Endothelial cell of umbilical vein (primary cell): Measurements from ENCODE around the gene IP6K1. TPM values are rescaled to one million over a fixed set of nuclear protein-coding genes. Genes with fewer than 3 reads are reported as not detected.

Experiments
- BruUV-seq: library from RNA; stranded (reverse); fragments of 400-500 nt; replicated peaks from 2 replicates; lab custom pipeline; 2021; lab: Mats Ljungman, UMichigan
- CTCF ChIA-PET: fragments of 300-600, 350-600 bp; sonication (Branson Sonifier 250); formaldehyde crosslinking; loops from one replicate; lab custom pipeline; 2021; ENCODE audit warnings: antibody characterized with exemption, inconsistent platforms; lab: Charles Lee
- POLR2A ChIA-PET: fragments of 300-600, 350-600 bp; sonication (Branson Sonifier 250); formaldehyde crosslinking; loops from one replicate; lab custom pipeline; 2021; ENCODE audit warnings: antibody characterized with exemption, inconsistent platforms; lab: Charles Lee
- DNase-seq: peaks from one replicate; pipeline ENCODE4 v3.0.0-alpha.2; 2011; ENCODE audit warnings: low read depth, low spot score
- FAIRE-seq: peaks from 2 replicates; lab custom pipeline; 2011; peaks lifted over from hg19 to GRCh38; lab: Jason Lieb, UNC
- H2AFZ ChIP-seq: 2 replicates; pipeline ENCODE4 v1.6.0; 2012; ENCODE audit warnings: low read depth, low read length, control low read depth, inconsistent platforms
- H3K27ac ChIP-seq: 2 replicates; pipeline ENCODE4 v1.5.1; 2011; ENCODE audit warnings: low read depth, mild to moderate bottlenecking, control low read depth, low read length, moderate library complexity; ENCODE audit not compliant: insufficient read depth
- H3K27me3 ChIP-seq, 2 experiments: 2 replicates each; pipeline versions ENCODE4 v1.6.0 to v1.6.1; 2011; ENCODE audit warnings: low read length in 2 of 2, mixed read lengths in 1 of 2; ENCODE audit not compliant: control insufficient read depth in 2 of 2, insufficient read depth in 2 of 2
- H3K36me3 ChIP-seq, 2 experiments: 2 replicates in 1 of 2; 3 replicates in 1 of 2; pipeline ENCODE4 v1.5.1; 2011; ENCODE audit warnings: low read length in 2 of 2, mild to moderate bottlenecking in 1 of 2, moderate library complexity in 1 of 2; ENCODE audit not compliant: control insufficient read depth in 2 of 2, insufficient read depth in 2 of 2; ENCODE audit errors: extremely low read depth in 1 of 2
- H3K4me1 ChIP-seq: 3 replicates; pipeline ENCODE4 v1.5.1; 2011; ENCODE audit warnings: mild to moderate bottlenecking, low read length; ENCODE audit not compliant: control insufficient read depth, insufficient read depth; ENCODE audit errors: extremely low read depth
- H3K4me2 ChIP-seq: 2 replicates; pipeline ENCODE4 v1.6.1; 2011; ENCODE audit warnings: low read length, control low read depth, mixed read lengths; ENCODE audit not compliant: insufficient read depth
- H3K4me3 ChIP-seq, 3 experiments: fragments of 200-600 bp in 1 of 3; sonication (generic), shearing (Covaris generic) in 1 of 3; replicated peaks in 1 of 3; 2 replicates each; pipeline ENCODE4 v1.5.1; 2011 to 2016; ENCODE audit warnings: control low read depth in 3 of 3, low read length in 3 of 3, mild to moderate bottlenecking in 2 of 3, inconsistent platforms in 1 of 3, low read depth in 1 of 3, moderate library complexity in 1 of 3; ENCODE audit not compliant: insufficient read depth in 1 of 3
- H3K79me2 ChIP-seq: 2 replicates; pipeline ENCODE4 v1.6.0; 2012; ENCODE audit warnings: low read length, inconsistent platforms; ENCODE audit not compliant: control insufficient read depth, insufficient read depth
- H3K9ac ChIP-seq: replicated peaks from 2 replicates; pipeline ENCODE3; 2011; ENCODE audit warnings: low read length, control low read depth; ENCODE audit not compliant: insufficient read depth; ENCODE audit errors: extremely low read depth
- H3K9me1 ChIP-seq: replicated peaks from 3 replicates; pipeline ENCODE4 v1.6.0; 2011; ENCODE audit warnings: mild to moderate bottlenecking, low read length; ENCODE audit not compliant: control insufficient read depth, insufficient read depth; ENCODE audit errors: extremely low read depth
- H3K9me3 ChIP-seq: replicated peaks from 2 replicates; pipeline ENCODE4 v1.5.1; 2012; ENCODE audit warnings: low read length, inconsistent platforms; ENCODE audit not compliant: control insufficient read depth, insufficient read depth
- H4K20me1 ChIP-seq: replicated peaks from 2 replicates; pipeline ENCODE3; 2011; ENCODE audit warnings: mild to moderate bottlenecking, low read length; ENCODE audit not compliant: control insufficient read depth, insufficient read depth; ENCODE audit errors: extremely low read depth
- EZH2 ChIP-seq: IDR thresholded peaks from 2 replicates; pipeline ENCODE4 v1.6.1; 2012; ENCODE audit warnings: borderline replicate concordance, low read depth, mild to moderate bottlenecking, moderate library complexity, low read length, inconsistent platforms; ENCODE audit not compliant: severe bottlenecking
- FOS ChIP-seq: IDR thresholded peaks from 2 replicates; pipeline ENCODE4 v1.6.1; 2011; ENCODE audit warnings: mild to moderate bottlenecking, low read length, moderate library complexity, borderline replicate concordance; ENCODE audit not compliant: insufficient read depth
- GATA2 ChIP-seq: IDR thresholded peaks from 2 replicates; pipeline ENCODE4 v1.7.0; 2011; ENCODE audit warnings: low read depth, mild to moderate bottlenecking, moderate library complexity, mixed read lengths, low read length; ENCODE audit not compliant: insufficient read length, insufficient read depth
- JUN ChIP-seq: IDR thresholded peaks from 2 replicates; pipeline ENCODE4 v1.6.1; 2011; ENCODE audit warnings: borderline replicate concordance, low read depth; ENCODE audit not compliant: insufficient read length, insufficient read depth
- MYC ChIP-seq: IDR thresholded peaks from one replicate; pipeline ENCODE4 v1.6.1; 2011; ENCODE audit warnings: mild to moderate bottlenecking, low read depth, low read length
- POLR2A ChIP-seq: IDR thresholded peaks from 2 replicates; pipeline ENCODE4 v1.6.1; 2012; ENCODE audit warnings: low read depth, mild to moderate bottlenecking, control low read depth, low read length
- POLR2AphosphoS5 ChIP-seq: IDR thresholded peaks from 2 replicates; pipeline ENCODE4 v1.6.1; 2012; ENCODE audit warnings: low read depth, mild to moderate bottlenecking, control low read depth, low read length, moderate library complexity; ENCODE audit not compliant: insufficient read depth
- dilution Hi-C: fragments of 300-500 bp; cut with MboI; formaldehyde crosslinking; loops from one replicate; pipeline ENCODE4 v1.15.0; 2019; ENCODE audit warnings: low sequenced_read_pairs; ENCODE audit not compliant: extremely low pct_ligation_motif_present
- intact Hi-C: fragments of 100-400 bp; cut with micrococcal nuclease; formaldehyde crosslinking; loops from one replicate; pipeline ENCODE4 v1.10.0; 2022
- polyA plus RNA-seq, 4 experiments: library from polyadenylated mRNA; depleted of rRNA in 3 of 4; stranded (reverse) in 3 of 4; unstranded in 1 of 4; fragments of >200 nt; gene quantifications; 2 replicates each; pipeline versions ENCODE4 v1.2.1 to v1.2.3, GENCODE V29; 2011 to 2012; ENCODE audit warnings: missing spikeins in 1 of 4
- total RNA-seq: library from RNA; stranded (reverse); gene quantifications from 2 replicates; pipeline ENCODE4 v1.2.3, GENCODE V29; 2021
- TF ChIP-seq, protein P1 (sequence below): IDR thresholded peaks from 2 replicates; pipeline ENCODE4 v1.6.1; 2011; ENCODE audit not compliant: insufficient read depth, insufficient read length
- TF ChIP-seq, protein P2 (sequence below), 2 donors: IDR thresholded peaks; 1 replicate in 1 of 2; 2 replicates in 1 of 2; pipeline ENCODE4 v1.5.1; 2011; ENCODE audit warnings: low read length in 2 of 2, mild to moderate bottlenecking in 2 of 2, moderate library complexity in 2 of 2, control low read depth in 1 of 2, inconsistent platforms in 1 of 2, low read depth in 1 of 2; ENCODE audit not compliant: insufficient read depth in 1 of 2; ENCODE audit errors: extremely low read depth in 1 of 2

Gene IP6K1
- total and polyA plus RNA-seq, 2 donors (not counting 3 experiments of a cell fraction or from before 2014, with no cell fraction given) = 42.7 to 60.8 TPM

DNA sequence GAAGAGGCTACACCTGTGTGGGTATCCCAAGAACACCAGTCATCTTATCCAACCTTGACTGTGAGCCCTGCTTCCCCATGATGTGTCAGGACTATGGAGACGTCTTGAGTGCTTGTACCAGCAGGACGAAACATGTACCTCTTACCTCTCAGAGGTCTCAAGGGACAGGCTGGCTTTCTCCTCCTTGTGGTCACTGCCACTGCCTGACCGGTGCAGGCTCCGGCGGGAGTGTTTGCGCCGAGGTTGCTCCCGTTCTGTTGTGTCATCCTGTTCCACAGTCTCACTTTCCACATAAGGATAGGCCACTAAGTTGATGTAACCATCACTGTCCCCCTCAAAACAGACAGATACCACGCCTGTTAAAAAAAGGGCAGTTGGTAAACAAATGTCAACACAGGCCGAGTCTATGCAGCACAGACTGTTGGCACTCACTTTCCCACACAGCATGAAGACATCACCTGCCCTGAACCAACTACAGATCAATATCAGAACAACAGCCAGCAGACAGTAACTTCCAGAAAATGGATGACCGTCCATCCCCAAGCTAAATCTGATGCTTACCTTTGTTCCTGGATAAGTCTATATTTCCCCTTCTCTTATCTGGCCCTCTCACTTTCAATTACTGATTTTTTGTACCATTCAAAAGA is 48.2 kb downstream of the IP6K1 start:
- dilution Hi-C loops (no loop called here), intact Hi-C loops (no loop called here)
- Histone ChIP-seq H4K20me1 (no peaks in the 10 kb centered on the region), H3K4me3 (no peak overlapping the region), H3K4me2 (no peak overlapping the region), H3K27ac (no peak overlapping the region), H2AFZ (no peak overlapping the region), H3K27me3 (no peaks in the 10 kb centered on the region), H3K9ac (no peak overlapping the region), H3K36me3 (peaks cover 8 to 17% of the 10 kb centered on the region in 2 experiments), H3K9me3 (no peaks in the 10 kb centered on the region), H3K79me2 (peaks cover 7% of the 10 kb centered on the region), H3K9me1 (no peaks in the 10 kb centered on the region), H3K4me1 (no peaks in the 10 kb centered on the region)
- TF ChIP-seq, protein P1, sequence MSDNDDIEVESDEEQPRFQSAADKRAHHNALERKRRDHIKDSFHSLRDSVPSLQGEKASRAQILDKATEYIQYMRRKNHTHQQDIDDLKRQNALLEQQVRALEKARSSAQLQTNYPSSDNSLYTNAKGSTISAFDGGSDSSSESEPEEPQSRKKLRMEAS = no peak
- TF ChIP-seq, protein P2, sequence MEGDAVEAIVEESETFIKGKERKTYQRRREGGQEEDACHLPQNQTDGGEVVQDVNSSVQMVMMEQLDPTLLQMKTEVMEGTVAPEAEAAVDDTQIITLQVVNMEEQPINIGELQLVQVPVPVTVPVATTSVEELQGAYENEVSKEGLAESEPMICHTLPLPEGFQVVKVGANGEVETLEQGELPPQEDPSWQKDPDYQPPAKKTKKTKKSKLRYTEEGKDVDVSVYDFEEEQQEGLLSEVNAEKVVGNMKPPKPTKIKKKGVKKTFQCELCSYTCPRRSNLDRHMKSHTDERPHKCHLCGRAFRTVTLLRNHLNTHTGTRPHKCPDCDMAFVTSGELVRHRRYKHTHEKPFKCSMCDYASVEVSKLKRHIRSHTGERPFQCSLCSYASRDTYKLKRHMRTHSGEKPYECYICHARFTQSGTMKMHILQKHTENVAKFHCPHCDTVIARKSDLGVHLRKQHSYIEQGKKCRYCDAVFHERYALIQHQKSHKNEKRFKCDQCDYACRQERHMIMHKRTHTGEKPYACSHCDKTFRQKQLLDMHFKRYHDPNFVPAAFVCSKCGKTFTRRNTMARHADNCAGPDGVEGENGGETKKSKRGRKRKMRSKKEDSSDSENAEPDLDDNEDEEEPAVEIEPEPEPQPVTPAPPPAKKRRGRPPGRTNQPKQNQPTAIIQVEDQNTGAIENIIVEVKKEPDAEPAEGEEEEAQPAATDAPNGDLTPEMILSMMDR (IDR thresholded peaks at IDR 0.05; ENCODE audit: extremely low read depth in 1 of 2, insufficient read depth in 1 of 2, low read depth in 1 of 2, low read length in 2 of 2) = no peak
- TF ChIP-seq MYC (no peak), POLR2A (no peak), JUN (no peak), FOS (no peak), POLR2AphosphoS5 (no peak), GATA2 (no peak), EZH2 (no peak)
- POLR2A ChIA-PET = no interaction called here
- no TSS peak for BruUV-seq
- no peak for DNase-seq
- FAIRE-seq = no peak
- CTCF ChIA-PET = no interaction called here
